WTC11 (cell line): Measurements from ENCODE around the gene STARD13. TPM values are rescaled to one million over a fixed set of nuclear protein-coding genes. Genes with fewer than 3 reads are reported as not detected.

Experiments used
- ATAC-seq: fragments of 200-7000 bp; cut with Tn5 transposase; 2 replicates; pipeline ENCODE4 v1.10.0; 2021; ENCODE audit warnings: mild to moderate bottlenecking, moderate library complexity
- CTCF ChIA-PET: fragments of 300-600 bp; sonication (Branson Sonifier 250); formaldehyde crosslinking; loops from one replicate; lab custom pipeline; 2021; ENCODE audit warnings: antibody characterized with exemption; lab: Charles Lee
- POLR2A ChIA-PET: fragments of 350-600 bp; sonication (Branson Sonifier 250); formaldehyde crosslinking; loops from one replicate; lab custom pipeline; 2021; ENCODE audit warnings: antibody characterized with exemption; lab: Charles Lee
- DNase-seq: peaks from one replicate; pipeline ENCODE4 v3.0.0; 2021; ENCODE audit warnings: low spot score
- H3K27ac Mint-ChIP-seq: 2 replicates; pipeline ENCODE4 v1.8.0; 2021; ENCODE audit warnings: mixed read lengths
- H3K27me3 Mint-ChIP-seq: 2 replicates; pipeline ENCODE4 v1.8.0; 2021; ENCODE audit warnings: low read depth, mild to moderate bottlenecking, moderate library complexity, mixed read lengths
- H3K36me3 Mint-ChIP-seq: 2 replicates; pipeline ENCODE4 v1.8.0; 2021; ENCODE audit warnings: mixed read lengths
- H3K4me1 Mint-ChIP-seq: 2 replicates; pipeline ENCODE4 v1.8.0; 2022; ENCODE audit warnings: mixed read lengths
- H3K4me3 Mint-ChIP-seq: 2 replicates; pipeline ENCODE4 v1.8.0; 2021; ENCODE audit warnings: mild to moderate bottlenecking, moderate library complexity, mixed read lengths
- H3K9me3 Mint-ChIP-seq: 2 replicates; pipeline ENCODE4 v1.8.0; 2021; ENCODE audit warnings: mixed read lengths
- ARID4B ChIP-seq: sonication (generic); formaldehyde crosslinking; IDR thresholded peaks from 2 replicates; pipeline ENCODE4 v1.8.0; 2023; ENCODE audit warnings: missing genetic modification reagents, mild to moderate bottlenecking, borderline replicate concordance
- CDX4 ChIP-seq: fragments of 250-450 bp; sonication (Bioruptor Pico); IDR thresholded peaks from 2 replicates; pipeline ENCODE4 v1.9.0; 2021; ENCODE audit warnings: moderate library complexity, mild to moderate bottlenecking, inconsistent platforms, borderline replicate concordance
- CREB1 ChIP-seq: sonication (generic); formaldehyde crosslinking; IDR thresholded peaks from 2 replicates; pipeline ENCODE4 v1.8.0; 2023; ENCODE audit warnings: mild to moderate bottlenecking, missing genetic modification reagents
- CREM ChIP-seq: sonication (generic); formaldehyde crosslinking; IDR thresholded peaks from 2 replicates; pipeline ENCODE4 v1.8.1; 2022; ENCODE audit warnings: mild to moderate bottlenecking, missing genetic modification reagents, moderate library complexity
- ESRRA ChIP-seq: sonication (generic); formaldehyde crosslinking; IDR thresholded peaks from 2 replicates; pipeline ENCODE4 v1.8.1; 2022; ENCODE audit warnings: mild to moderate bottlenecking, missing genetic modification reagents, borderline replicate concordance
- FOXK1 ChIP-seq: sonication (generic); formaldehyde crosslinking; IDR thresholded peaks from 2 replicates; pipeline ENCODE4 v1.8.0; 2022; ENCODE audit warnings: mild to moderate bottlenecking, moderate library complexity, missing genetic modification reagents
- GRHL2 ChIP-seq: fragments of 250-450 bp; sonication (Bioruptor Pico); IDR thresholded peaks from 2 replicates; pipeline ENCODE4 v1.8.0; 2022; ENCODE audit warnings: mild to moderate bottlenecking, moderate library complexity; ENCODE audit not compliant: insufficient replicate concordance, severe bottlenecking
- MYBL2 ChIP-seq: sonication (generic); formaldehyde crosslinking; IDR thresholded peaks from 2 replicates; pipeline ENCODE4 v1.8.1; 2023; ENCODE audit warnings: mild to moderate bottlenecking, moderate library complexity, missing genetic modification reagents
- NFATC4 ChIP-seq: fragments of 250-450 bp; sonication (Bioruptor Pico); IDR thresholded peaks from 2 replicates; pipeline ENCODE4 v1.9.0; 2021; ENCODE audit warnings: mild to moderate bottlenecking
- NR1H2 ChIP-seq: sonication (generic); formaldehyde crosslinking; IDR thresholded peaks from 2 replicates; pipeline ENCODE4 v1.9.0; 2021; ENCODE audit warnings: mild to moderate bottlenecking, moderate library complexity, missing genetic modification reagents
- NR3C1 ChIP-seq: sonication (generic); formaldehyde crosslinking; conservative IDR thresholded peaks from 2 replicates; pipeline ENCODE4 v1.8.1; 2023; ENCODE audit warnings: low read depth, mild to moderate bottlenecking, missing genetic modification reagents
- RELA ChIP-seq: sonication (generic); formaldehyde crosslinking; IDR thresholded peaks from 2 replicates; pipeline ENCODE4 v1.8.1; 2022; ENCODE audit warnings: missing genetic modification reagents, mild to moderate bottlenecking, borderline replicate concordance
- SMAD3 ChIP-seq: sonication (generic); formaldehyde crosslinking; IDR thresholded peaks from 2 replicates; pipeline ENCODE4 v1.8.0; 2022; ENCODE audit warnings: missing genetic modification reagents, mild to moderate bottlenecking, borderline replicate concordance
- SMAD4 ChIP-seq: sonication (generic); formaldehyde crosslinking; IDR thresholded peaks from 2 replicates; pipeline ENCODE4 v1.8.0; 2022; ENCODE audit warnings: mild to moderate bottlenecking, missing genetic modification reagents
- ZMAT4 ChIP-seq: fragments of 250-450 bp; sonication (Bioruptor Pico); IDR thresholded peaks from 2 replicates; pipeline ENCODE4 v1.9.0; 2021; ENCODE audit warnings: mild to moderate bottlenecking
- ZNF121 ChIP-seq: sonication (generic); formaldehyde crosslinking; IDR thresholded peaks from 2 replicates; pipeline ENCODE4 v1.8.0; 2023; ENCODE audit warnings: missing genetic modification reagents
- ZNF263 ChIP-seq: sonication (generic); formaldehyde crosslinking; IDR thresholded peaks from 2 replicates; pipeline ENCODE4 v1.8.1; 2022; ENCODE audit warnings: low read depth, mild to moderate bottlenecking, moderate library complexity, missing genetic modification reagents
- ZNF416 ChIP-seq: fragments of 250-450 bp; sonication (Bioruptor Pico); IDR thresholded peaks from 2 replicates; pipeline ENCODE4 v1.9.0; 2021; ENCODE audit warnings: mild to moderate bottlenecking, inconsistent platforms
- ZNF423 ChIP-seq: fragments of 250-450 bp; sonication (Bioruptor Pico); IDR thresholded peaks from 2 replicates; pipeline ENCODE4 v2.1.2; 2022; ENCODE audit warnings: mild to moderate bottlenecking, moderate library complexity
- ZNF671 ChIP-seq: fragments of 250-450 bp; sonication (Bioruptor Pico); IDR thresholded peaks from 2 replicates; pipeline ENCODE4 v1.8.0; 2021; ENCODE audit warnings: mild to moderate bottlenecking
- total RNA-seq: library from RNA; stranded (reverse); gene quantifications from 3 replicates; pipeline ENCODE4 v1.2.3, GENCODE V29; 2021
- TF ChIP-seq, protein P1 (sequence below): sonication (generic); formaldehyde crosslinking; IDR thresholded peaks from 2 replicates; pipeline ENCODE4 v1.8.0; 2023; ENCODE audit warnings: missing genetic modification reagents

STARD13 gene
- total RNA-seq, 1 experiment from 2014 or later: 4.4 TPM

DNA sequence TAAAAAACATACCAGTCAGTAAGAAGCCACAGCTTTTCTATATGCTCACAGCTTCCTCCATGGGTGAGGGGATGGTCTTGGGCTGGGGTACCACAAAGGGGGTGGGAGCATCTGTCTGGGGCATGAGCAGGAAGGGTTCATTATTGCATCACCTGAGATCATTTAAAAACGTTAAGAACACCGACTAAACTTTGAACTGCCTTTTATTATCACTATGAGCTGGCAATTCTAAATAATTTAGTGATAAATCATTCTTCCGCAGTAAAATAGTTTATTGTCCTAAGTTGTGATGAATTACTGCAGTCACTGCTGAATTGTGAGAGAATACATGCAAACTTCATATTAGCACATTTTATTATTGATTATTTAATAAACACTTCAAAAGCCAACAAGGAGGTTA, 197.8 kb downstream of the STARD13 start (continued):
- TF ChIP-seq ZNF121 (no peak), ZNF423 (no peak), ZNF263 (CRISPR knock-in tag) (no peak), CDX4 (CRISPR knock-in tag) (no peak), ZMAT4 (no peak)

DNA sequence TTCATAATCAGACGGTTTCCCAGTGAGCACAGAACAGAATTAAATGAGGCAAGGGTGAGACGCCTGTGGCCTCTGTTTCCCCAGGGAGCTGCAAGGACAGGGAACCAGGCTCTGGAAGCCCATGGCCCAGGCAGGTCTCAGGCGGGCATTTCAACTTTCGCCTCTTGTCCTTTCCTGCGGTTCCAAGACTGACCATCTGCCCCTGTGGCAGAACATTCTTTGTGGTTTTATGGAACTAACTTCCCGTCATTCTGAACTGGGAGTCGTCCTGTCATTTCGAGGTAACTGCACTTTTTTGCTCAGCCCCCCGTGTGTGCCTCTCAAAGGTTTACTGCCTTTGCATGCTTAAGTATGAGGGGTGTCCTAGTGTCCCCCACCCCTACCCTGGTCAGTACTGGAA, 198.5 kb downstream of the STARD13 start:
- ATAC-seq (no peak), DNase-seq (no peak)
- no peak for TF ChIP-seq ZNF416 (CRISPR knock-in tag)
- no peak for TF ChIP-seq SMAD3 (CRISPR knock-in tag)
- TF ChIP-seq CREM (CRISPR knock-in tag): no peak
- Mint-ChIP-seq H3K9me3 (no peaks in the 10 kb centered on the region), H3K27ac (no peak overlapping the region), H3K4me3 (no peak overlapping the region), H3K36me3 (no peaks in the 10 kb centered on the region), H3K4me1 (peaks cover 22% of the 10 kb centered on the region), H3K27me3 (no peaks in the 10 kb centered on the region)
- ChIA-PET POLR2A (no interaction called here), CTCF (no interaction called here)

DNA sequence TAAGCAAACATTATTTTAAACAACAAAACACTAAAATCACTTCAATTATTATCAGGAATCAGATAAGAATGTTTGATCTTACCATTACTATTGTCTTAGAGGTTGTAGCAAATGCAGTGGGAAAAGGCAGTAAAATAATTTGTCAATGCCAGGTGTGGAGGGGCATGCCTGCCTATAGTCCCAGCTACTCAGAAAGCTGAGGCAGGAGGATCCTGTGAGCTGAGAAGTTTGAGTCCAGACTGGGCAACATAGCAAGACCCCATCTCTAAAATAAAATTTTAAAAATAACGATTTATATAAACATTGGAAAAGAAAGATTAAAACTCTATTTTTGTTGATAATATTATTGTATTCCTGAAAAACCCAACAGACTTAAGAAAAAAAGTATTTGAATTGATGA, 202.5 kb downstream of the STARD13 start:
- CTCF ChIA-PET: no interaction called here
- Mint-ChIP-seq H3K4me3 (no peak overlapping the region), H3K4me1 (no peaks in the 10 kb centered on the region), H3K27ac (no peak overlapping the region), H3K9me3 (no peaks in the 10 kb centered on the region), H3K27me3 (no peaks in the 10 kb centered on the region), H3K36me3 (no peaks in the 10 kb centered on the region)
- POLR2A ChIA-PET: no interaction called here
- DNase-seq (no peak), ATAC-seq (no peak)
- TF ChIP-seq NR1H2 (CRISPR knock-in tag) (no peak), ESRRA (CRISPR knock-in tag) (no peak), ZNF671 (CRISPR knock-in tag) (no peak), CREB1 (CRISPR knock-in tag) (no peak), ZNF121 (0 out of 2 replicates have a peak, but pooled peaks have one; percentile 57), RELA (CRISPR knock-in tag) (no peak), SMAD4 (no peak), ZNF423 (no peak)

GRCh38 chr13:33081666-33082065, 203.9 kb downstream of the STARD13 start:
- no peaks in the 10 kb centered on the region for H3K27me3 Mint-ChIP-seq
- TF ChIP-seq, protein P1, sequence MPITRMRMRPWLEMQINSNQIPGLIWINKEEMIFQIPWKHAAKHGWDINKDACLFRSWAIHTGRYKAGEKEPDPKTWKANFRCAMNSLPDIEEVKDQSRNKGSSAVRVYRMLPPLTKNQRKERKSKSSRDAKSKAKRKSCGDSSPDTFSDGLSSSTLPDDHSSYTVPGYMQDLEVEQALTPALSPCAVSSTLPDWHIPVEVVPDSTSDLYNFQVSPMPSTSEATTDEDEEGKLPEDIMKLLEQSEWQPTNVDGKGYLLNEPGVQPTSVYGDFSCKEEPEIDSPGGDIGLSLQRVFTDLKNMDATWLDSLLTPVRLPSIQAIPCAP (CRISPR knock-in tag): no peak
- TF ChIP-seq FOXK1 (CRISPR knock-in tag) (no peak), NFATC4 (CRISPR knock-in tag) (no peak), NR3C1 (CRISPR knock-in tag) (no peak), SMAD3 (CRISPR knock-in tag) (no peak), GRHL2 (CRISPR knock-in tag) (no peak), ARID4B (CRISPR knock-in tag) (no peak), MYBL2 (CRISPR knock-in tag) (no peak)
- TF ChIP-seq, all 79 proteins: peak for 0
- Mint-ChIP-seq H3K36me3 (no peaks in the 10 kb centered on the region), H3K27ac (no peak overlapping the region), H3K9me3 (no peaks in the 10 kb centered on the region), H3K4me3 (no peak overlapping the region), H3K4me1 (no peaks in the 10 kb centered on the region)
- ChIA-PET CTCF (no interaction called here), POLR2A (no interaction called here)
- ATAC-seq (no peak), DNase-seq (no peak)
